CD4-positive, alpha-beta T cell treated with Interleukin-1 beta for 1 hour (primary cell): Measurements from ENCODE around the gene FNDC7.
"Not testable (repeated sequence)": the region's sequence is repeated elsewhere in the genome, so short reads cannot be mapped to it uniquely, and the experiment has no call there.

Experiments
- DNase-seq, 2 donors: peaks; one replicate each; pipeline ENCODE4 v3.0.0-alpha.2; 2020 to 2022

FNDC7 gene

GRCh38 chr1:108746382-108747170 lies 33.9 kb downstream of the FNDC7 start, which contains the start of gene STXBP3:
Gene STXBP3, plus strand, starts transcription at chr1:108746674. Its CDS starts 64 bp downstream, at chr1:108746738.
- DNase-seq, result peak; percentile 98 to 99

- peak; percentile 59 to 63 for DNase-seq
Measured at GRCh38 chr1:108747171-108747850, 34.6 kb downstream of the FNDC7 start.

- DNase-seq, result no peak
Measured at GRCh38 chr1:108747898-108748297, 35.2 kb downstream of the FNDC7 start.

GRCh38 chr1:108749081-108749480 lies 36.4 kb downstream of the FNDC7 start:
- no peak for DNase-seq

- no peak for DNase-seq
Measured at GRCh38 chr1:108750476-108751181, 37.9 kb downstream of the FNDC7 start.

- no peak for DNase-seq
Measured at GRCh38 chr1:108753363-108753762, 40.7 kb downstream of the FNDC7 start.

GRCh38 chr1:108758796-108759195 lies 46.1 kb downstream of the FNDC7 start:
- DNase-seq, result no peak

GRCh38 chr1:108767115-108767514 lies 54.4 kb downstream of the FNDC7 start:
- no peak for DNase-seq

- no peak for DNase-seq
Measured at GRCh38 chr1:108767708-108768107, 55.0 kb downstream of the FNDC7 start.

- no peak for DNase-seq
Measured at GRCh38 chr1:108777839-108778238, 65.1 kb downstream of the FNDC7 start.

GRCh38 chr1:108779455-108779854 lies 66.7 kb downstream of the FNDC7 start:
- no peak for DNase-seq

GRCh38 chr1:108780937-108781574 lies 68.3 kb downstream of the FNDC7 start:
- DNase-seq, result no peak

GRCh38 chr1:108781575-108781944 lies 68.9 kb downstream of the FNDC7 start:
- DNase-seq, result not testable (repeated sequence)

GRCh38 chr1:108785264-108785663 lies 72.6 kb downstream of the FNDC7 start:
- no peak for DNase-seq

- DNase-seq, result no peak
Measured at GRCh38 chr1:108785880-108786279, 73.2 kb downstream of the FNDC7 start.

- DNase-seq, result no peak
Measured at GRCh38 chr1:108791790-108792189, 79.1 kb downstream of the FNDC7 start.
